Loucy (cell line): ENCODE measurements around the gene GPR153.

Experiments
- EZH2phosphoT487 ChIP-seq: fragments of 200-600 bp; IDR thresholded peaks from 2 replicates; pipeline ENCODE4 v1.6.1; 2018; ENCODE audit warnings: antibody characterized with exemption, mild to moderate bottlenecking, moderate library complexity, borderline replicate concordance
- TF ChIP-seq, protein P1 (sequence below): fragments of 200-600 bp; sonication (generic); conservative IDR thresholded peaks from 2 replicates; pipeline ENCODE4 v1.5.1; 2014; ENCODE audit warnings: mild to moderate bottlenecking, antibody characterized with exemption, low read length

- TF ChIP-seq, protein P1, sequence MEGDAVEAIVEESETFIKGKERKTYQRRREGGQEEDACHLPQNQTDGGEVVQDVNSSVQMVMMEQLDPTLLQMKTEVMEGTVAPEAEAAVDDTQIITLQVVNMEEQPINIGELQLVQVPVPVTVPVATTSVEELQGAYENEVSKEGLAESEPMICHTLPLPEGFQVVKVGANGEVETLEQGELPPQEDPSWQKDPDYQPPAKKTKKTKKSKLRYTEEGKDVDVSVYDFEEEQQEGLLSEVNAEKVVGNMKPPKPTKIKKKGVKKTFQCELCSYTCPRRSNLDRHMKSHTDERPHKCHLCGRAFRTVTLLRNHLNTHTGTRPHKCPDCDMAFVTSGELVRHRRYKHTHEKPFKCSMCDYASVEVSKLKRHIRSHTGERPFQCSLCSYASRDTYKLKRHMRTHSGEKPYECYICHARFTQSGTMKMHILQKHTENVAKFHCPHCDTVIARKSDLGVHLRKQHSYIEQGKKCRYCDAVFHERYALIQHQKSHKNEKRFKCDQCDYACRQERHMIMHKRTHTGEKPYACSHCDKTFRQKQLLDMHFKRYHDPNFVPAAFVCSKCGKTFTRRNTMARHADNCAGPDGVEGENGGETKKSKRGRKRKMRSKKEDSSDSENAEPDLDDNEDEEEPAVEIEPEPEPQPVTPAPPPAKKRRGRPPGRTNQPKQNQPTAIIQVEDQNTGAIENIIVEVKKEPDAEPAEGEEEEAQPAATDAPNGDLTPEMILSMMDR, result no peak
- no peak for TF ChIP-seq EZH2phosphoT487
These were observed 42.6 kb upstream of the GPR153 start for GRCh38 chr1:6303397-6304012.
